Islet of Langerhans (tissue), 1 donor: ENCODE data around the gene ATP6V0E1.
"Not testable (repeated sequence)": the region's sequence is repeated elsewhere in the genome, so short reads cannot be mapped to it uniquely, and the experiment has no call there.

Experiments
- FAIRE-seq: peaks from one replicate; lab custom pipeline; 2011; peaks lifted over from hg19 to GRCh38; lab: Jason Lieb, UNC

ATP6V0E1 gene

GRCh38 chr5:173039188-173039587 lies 55.6 kb downstream of the ATP6V0E1 start:
- no peak for FAIRE-seq

GRCh38 chr5:173039964-173040363 lies 56.4 kb downstream of the ATP6V0E1 start:
- no peak for FAIRE-seq

- no peak for FAIRE-seq
These were observed 58.6 kb downstream of the ATP6V0E1 start for GRCh38 chr5:173041881-173042762.

- no peak for FAIRE-seq
These were observed 59.2 kb downstream of the ATP6V0E1 start for GRCh38 chr5:173042763-173043107.

GRCh38 chr5:173045474-173045873 lies 61.9 kb downstream of the ATP6V0E1 start:
- FAIRE-seq, result no peak

GRCh38 chr5:173047096-173047837 lies 63.7 kb downstream of the ATP6V0E1 start:
- not testable (repeated sequence) for FAIRE-seq

- no peak for FAIRE-seq
These were observed 64.2 kb downstream of the ATP6V0E1 start for GRCh38 chr5:173047838-173048105.

- FAIRE-seq, result no peak
These were observed 67.2 kb downstream of the ATP6V0E1 start for GRCh38 chr5:173050791-173051190.

- FAIRE-seq, result no peak
These were observed 68.2 kb downstream of the ATP6V0E1 start for GRCh38 chr5:173051746-173052145.

GRCh38 chr5:173053041-173053440 lies 69.5 kb downstream of the ATP6V0E1 start:
- no peak for FAIRE-seq

- no peak for FAIRE-seq
These were observed 71.6 kb downstream of the ATP6V0E1 start for GRCh38 chr5:173055042-173055721.

GRCh38 chr5:173055722-173055982 lies 72.1 kb downstream of the ATP6V0E1 start:
- FAIRE-seq, result no peak

GRCh38 chr5:173055983-173056782 lies 72.6 kb downstream of the ATP6V0E1 start, which contains the start of gene CREBRF:
Gene CREBRF, plus strand, starts transcription at chr5:173056352. Its CDS starts 24,424 bp downstream, at chr5:173080776.
- FAIRE-seq, result no peak

GRCh38 chr5:173056783-173057061 lies 73.2 kb downstream of the ATP6V0E1 start:
- FAIRE-seq, result no peak

- no peak for FAIRE-seq
These were observed 73.7 kb downstream of the ATP6V0E1 start for GRCh38 chr5:173057062-173057924.

GRCh38 chr5:173062141-173062540 lies 78.6 kb downstream of the ATP6V0E1 start:
- no peak for FAIRE-seq

- no peak for FAIRE-seq
These were observed 81.6 kb downstream of the ATP6V0E1 start for GRCh38 chr5:173065155-173065554.

GRCh38 chr5:173069671-173070070 lies 86.1 kb downstream of the ATP6V0E1 start:
- FAIRE-seq, result no peak

GRCh38 chr5:173075137-173075843 lies 91.7 kb downstream of the ATP6V0E1 start:
- no peak for FAIRE-seq

- FAIRE-seq, result no peak
These were observed 92.4 kb downstream of the ATP6V0E1 start for GRCh38 chr5:173075970-173076369.

GRCh38 chr5:173076471-173076870 lies 92.9 kb downstream of the ATP6V0E1 start:
- FAIRE-seq, result not testable (repeated sequence)
